Measurements from ENCODE around the gene CEACAM16. TPM values are rescaled to one million over a fixed set of nuclear protein-coding genes. Genes with fewer than 3 reads are reported as not detected.
A peak's percentile ranks its signal among the peaks of the same experiment; 100 is the strongest.

The CEACAM16 gene
- total RNA-seq, 1 experiment from 2014 or later = not detected

DNA sequence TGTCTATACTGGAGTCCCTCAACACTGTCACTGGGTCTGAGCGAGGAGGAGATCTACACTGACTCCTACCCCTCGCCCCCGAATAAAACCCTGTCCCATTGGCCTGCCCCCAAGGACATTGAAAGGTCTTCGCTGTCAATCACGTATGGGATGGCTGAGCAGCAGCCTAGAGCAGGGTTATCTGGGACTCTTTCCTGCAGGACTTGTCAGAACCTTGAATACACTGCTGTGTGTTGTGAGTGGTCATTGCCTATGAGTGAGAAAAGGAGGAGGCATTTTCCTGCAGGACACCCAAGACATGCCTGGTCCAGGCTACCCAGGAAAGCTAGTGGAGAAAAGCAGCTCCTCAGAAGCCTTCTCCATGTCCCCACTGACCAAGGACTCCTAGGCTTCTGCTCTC lies 45.6 kb upstream of the CEACAM16 start (continued):
- TF ChIP-seq ZFX (IDR thresholded peaks at IDR 0.05) (no peak), EZH2 (IDR thresholded peaks at IDR 0.05) (no peak), SIN3A (IDR thresholded peaks at IDR 0.05; ENCODE audit: low read depth) (no peak), ELF1 (IDR thresholded peaks at IDR 0.05; ENCODE audit: borderline replicate concordance, low read depth) (no peak), JUND (IDR thresholded peaks at IDR 0.05) (no peak)

DNA sequence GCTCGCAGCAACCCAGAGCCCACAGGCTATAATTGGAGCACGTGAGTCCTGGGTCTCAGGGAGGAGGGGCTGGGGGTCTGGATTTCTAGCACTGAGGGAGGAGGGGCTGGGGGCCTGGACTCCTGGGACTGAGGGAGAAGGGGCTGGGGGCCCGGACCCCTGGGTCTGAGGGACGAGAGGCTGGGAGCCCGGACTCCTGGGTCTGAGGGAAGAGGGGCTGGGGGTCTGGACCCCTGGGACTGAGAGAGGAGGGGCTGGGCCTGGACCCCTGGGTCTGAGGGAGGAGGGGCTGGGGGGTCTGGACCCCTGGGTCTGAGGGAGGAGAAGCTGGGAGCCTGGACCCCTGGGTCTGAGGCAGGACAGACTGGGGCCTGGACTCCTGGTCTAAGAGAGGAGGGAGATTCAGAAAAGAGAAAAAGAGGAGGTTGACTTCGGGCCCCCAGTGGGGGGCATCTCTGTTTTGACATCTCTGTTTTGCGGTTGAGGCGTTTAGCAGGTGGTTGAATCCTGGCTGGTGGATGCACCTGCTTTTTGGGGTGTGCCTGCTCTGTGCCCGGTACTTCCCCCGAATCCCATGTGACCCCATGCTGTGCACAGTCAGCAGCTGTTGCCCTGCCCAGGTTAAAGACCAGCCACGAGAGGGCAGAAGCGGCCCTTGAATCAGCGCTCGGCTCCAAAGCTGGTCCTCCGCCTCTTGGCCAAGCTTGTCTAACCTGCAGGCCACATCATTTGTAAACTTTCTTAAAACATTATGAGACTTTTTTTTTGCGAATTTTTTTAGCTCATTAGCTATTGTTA lies 44.8 kb upstream of the CEACAM16 start:
- H3K36me3 ChIP-seq (ENCODE audit: control insufficient read depth in 1 of 2, insufficient read depth in 2 of 2, low read length in 2 of 2) = peaks cover 55 to 85% of the 10 kb centered on the region in 2 experiments
- H3K4me1 ChIP-seq (ENCODE audit: control insufficient read depth in 1 of 2, insufficient read depth in 2 of 2, low read length in 2 of 2) = no peaks in the 10 kb centered on the region
- ChIA-PET CTCF (interaction anchor here (0.7 to 4.0 kb wide), 7 partner anchors 9 to 117 kb away, joined by 3 to 15 read pairs (median 5); no protein-coding TSS in a partner anchor), RAD21 (ENCODE audit: low non-redundant PET in 1 of 2, low total read pairs in 2 of 2, uncharacterized antibody in 2 of 2, unreplicated experiment in 2 of 2) (interaction anchor here (0.7 to 1.6 kb wide), 3 partner anchors 70 to 77 kb away, joined by 3 read pairs; no protein-coding TSS in a partner anchor), POLR2A (interaction anchor here (0.8 kb wide), 1 partner anchor 11 kb away, joined by 3 read pairs; the partner anchor contains the start of gene PVR)
- TF ChIP-seq SRF (IDR thresholded peaks at IDR 0.05; ENCODE audit: low read depth) (no peak), RAD21 (IDR thresholded peaks at IDR 0.05; ENCODE audit: low read depth) (peak; percentile 55), CEBPB (IDR thresholded peaks at IDR 0.05; ENCODE audit: low read depth) (no peak), POLR2A (IDR thresholded peaks at IDR 0.05; ENCODE audit: borderline replicate concordance, extremely low read depth, insufficient read depth, insufficient read length) (no peak)
- TF ChIP-seq, protein P1, sequence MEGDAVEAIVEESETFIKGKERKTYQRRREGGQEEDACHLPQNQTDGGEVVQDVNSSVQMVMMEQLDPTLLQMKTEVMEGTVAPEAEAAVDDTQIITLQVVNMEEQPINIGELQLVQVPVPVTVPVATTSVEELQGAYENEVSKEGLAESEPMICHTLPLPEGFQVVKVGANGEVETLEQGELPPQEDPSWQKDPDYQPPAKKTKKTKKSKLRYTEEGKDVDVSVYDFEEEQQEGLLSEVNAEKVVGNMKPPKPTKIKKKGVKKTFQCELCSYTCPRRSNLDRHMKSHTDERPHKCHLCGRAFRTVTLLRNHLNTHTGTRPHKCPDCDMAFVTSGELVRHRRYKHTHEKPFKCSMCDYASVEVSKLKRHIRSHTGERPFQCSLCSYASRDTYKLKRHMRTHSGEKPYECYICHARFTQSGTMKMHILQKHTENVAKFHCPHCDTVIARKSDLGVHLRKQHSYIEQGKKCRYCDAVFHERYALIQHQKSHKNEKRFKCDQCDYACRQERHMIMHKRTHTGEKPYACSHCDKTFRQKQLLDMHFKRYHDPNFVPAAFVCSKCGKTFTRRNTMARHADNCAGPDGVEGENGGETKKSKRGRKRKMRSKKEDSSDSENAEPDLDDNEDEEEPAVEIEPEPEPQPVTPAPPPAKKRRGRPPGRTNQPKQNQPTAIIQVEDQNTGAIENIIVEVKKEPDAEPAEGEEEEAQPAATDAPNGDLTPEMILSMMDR (IDR thresholded peaks at IDR 0.05 in 2 of 3, conservative IDR thresholded peaks at IDR 0.05 in 1 of 3; ENCODE audit: borderline replicate concordance in 1 of 3, insufficient read depth in 1 of 3, low read depth in 2 of 3, low read length in 2 of 3) = peak; percentile 22 to 59 (median 43); a peak in 5 of 6 replicates
- H3K9me2 ChIP-seq (ENCODE audit: insufficient read depth) = no peaks in the 10 kb centered on the region
- ATAC-seq (peak; percentile 67), DNase-seq (ENCODE audit: low read depth, low spot score) (no peak)
- H3K27ac ChIP-seq (ENCODE audit: low read depth, low read length) = no peak overlapping the region
- intact Hi-C loops (cut with micrococcal nuclease) = no loop called here
- H2AFZ ChIP-seq (ENCODE audit: low read depth, low read length, poor library complexity, severe bottlenecking) = no peak overlapping the region
- H4K20me1 ChIP-seq (ENCODE audit: insufficient read depth) = 0 out of 2 replicates have a peak, but pooled peaks cover 3% of the 10 kb centered on the region
- BruUV-seq (replicated peaks) = no TSS peak
- no peaks in the 10 kb centered on the region for H3K9me3 ChIP-seq (ENCODE audit: control insufficient read depth in 1 of 2, insufficient read depth in 1 of 2, low read depth in 1 of 2, low read length in 2 of 2)
- no peak overlapping the region for H3K4me2 ChIP-seq (ENCODE audit: low read length)
- H3K79me2 ChIP-seq (ENCODE audit: insufficient read depth, low read length) = peaks cover 54% of the 10 kb centered on the region
- no peaks in the 10 kb centered on the region for H3K27me3 ChIP-seq (ENCODE audit: insufficient read depth, low read length)
- H3K4me3 ChIP-seq (replicated peaks in 1 of 2; ENCODE audit: low read depth in 1 of 2, low read length in 2 of 2) = no peak overlapping the region
- no peak overlapping the region for H3K9ac ChIP-seq (ENCODE audit: low read length)

All from HCT116 (cell line).